Type B pancreatic cell (in vitro differentiated cells): ENCODE results near the gene BRCA2. TPM values are rescaled to one million over a fixed set of nuclear protein-coding genes. Genes with fewer than 3 reads are reported as not detected.

Experiments
- DNase-seq: peaks from one replicate; pipeline ENCODE4 v3.0.0; 2021; ENCODE audit warnings: mixed read lengths; ENCODE audit not compliant: unreplicated experiment; ENCODE audit errors: extremely low spot score
- H3K27ac Mint-ChIP-seq: 2 replicates; pipeline ENCODE4 v1.8.0; 2021; ENCODE audit warnings: mild to moderate bottlenecking, mixed read lengths
- H3K27me3 Mint-ChIP-seq: 2 replicates; pipeline ENCODE4 v1.8.0; 2021; ENCODE audit warnings: mixed read lengths
- H3K36me3 Mint-ChIP-seq: 2 replicates; pipeline ENCODE4 v1.8.0; 2021; ENCODE audit warnings: mixed read lengths
- H3K4me1 Mint-ChIP-seq: one replicate; pipeline ENCODE4 v1.8.0; 2021; ENCODE audit warnings: mixed read lengths; ENCODE audit not compliant: unreplicated experiment
- H3K4me3 Mint-ChIP-seq: 2 replicates; pipeline ENCODE4 v1.8.0; 2021; ENCODE audit warnings: mild to moderate bottlenecking, mixed read lengths
- H3K9me3 Mint-ChIP-seq: 2 replicates; pipeline ENCODE4 v1.8.0; 2021; ENCODE audit warnings: mixed read lengths
- CTCF ChIP-seq: fragments of 200-600 bp; sonication (generic); conservative IDR thresholded peaks from 2 replicates; pipeline ENCODE4 v1.5.0; 2021; ENCODE audit warnings: antibody characterized with exemption, mild to moderate bottlenecking
- total RNA-seq: library from RNA; stranded (reverse); gene quantifications from 2 replicates; pipeline ENCODE4 v1.2.1, GENCODE V29; 2021; ENCODE audit warnings: low replicate concordance

BRCA2 gene
- total RNA-seq, 1 donor from 2014 or later = 10.6 TPM

- Mint-ChIP-seq H3K9me3 (no peaks in the 10 kb centered on the region), H3K27ac (no peak overlapping the region), H3K27me3 (peaks cover 7% of the 10 kb centered on the region), H3K4me1 (no peaks in the 10 kb centered on the region), H3K4me3 (no peak overlapping the region), H3K36me3 (no peaks in the 10 kb centered on the region)
- DNase-seq = no peak
- TF ChIP-seq CTCF = no peak
Measured at GRCh38 chr13:32300406-32300805, 14.9 kb upstream of the BRCA2 start.

DNA sequence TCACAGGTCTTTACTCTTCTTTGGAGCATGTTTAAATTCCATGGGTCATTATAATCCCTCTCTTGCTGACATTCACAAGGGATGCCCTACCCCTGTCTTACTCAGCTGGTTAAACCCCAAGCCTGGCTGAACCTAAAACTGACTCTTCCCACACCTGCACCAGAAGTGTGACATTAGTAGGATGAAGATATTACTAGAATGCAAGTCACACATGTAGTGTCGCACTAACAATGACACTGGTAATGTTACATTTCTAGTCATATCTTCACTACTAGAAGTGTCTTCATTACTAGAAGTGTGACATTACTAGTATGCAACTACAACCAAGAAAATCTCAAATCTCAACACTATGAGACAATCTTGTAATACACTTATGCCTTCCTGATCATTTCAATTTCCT, 14.4 kb upstream of the BRCA2 start:
- no peak for TF ChIP-seq CTCF

GRCh38 chr13:32302461-32302860, 12.8 kb upstream of the BRCA2 start:
- no peak overlapping the region for H3K27ac Mint-ChIP-seq
- peaks cover 7% of the 10 kb centered on the region for H3K27me3 Mint-ChIP-seq
- DNase-seq = no peak
- H3K36me3 Mint-ChIP-seq = no peaks in the 10 kb centered on the region
- TF ChIP-seq CTCF = no peak
- H3K4me1 Mint-ChIP-seq = no peaks in the 10 kb centered on the region
- H3K9me3 Mint-ChIP-seq = no peaks in the 10 kb centered on the region
- H3K4me3 Mint-ChIP-seq = no peak overlapping the region

More for the DNA sequence above, 14.4 kb upstream of the BRCA2 start:
- Mint-ChIP-seq H3K27ac (no peak overlapping the region), H3K36me3 (no peaks in the 10 kb centered on the region), H3K4me3 (no peak overlapping the region), H3K9me3 (no peaks in the 10 kb centered on the region), H3K27me3 (peaks cover 7% of the 10 kb centered on the region), H3K4me1 (no peaks in the 10 kb centered on the region)
- no peak for DNase-seq

GRCh38 chr13:32305646-32306045, 9.7 kb upstream of the BRCA2 start:
- no peaks in the 10 kb centered on the region for H3K9me3 Mint-ChIP-seq
- no peak overlapping the region for H3K27ac Mint-ChIP-seq
- no peak for DNase-seq
- no peak overlapping the region for H3K4me3 Mint-ChIP-seq
- H3K4me1 Mint-ChIP-seq = peaks cover 5% of the 10 kb centered on the region
- no peaks in the 10 kb centered on the region for H3K27me3 Mint-ChIP-seq
- no peaks in the 10 kb centered on the region for H3K36me3 Mint-ChIP-seq
- no peak for TF ChIP-seq CTCF

DNA sequence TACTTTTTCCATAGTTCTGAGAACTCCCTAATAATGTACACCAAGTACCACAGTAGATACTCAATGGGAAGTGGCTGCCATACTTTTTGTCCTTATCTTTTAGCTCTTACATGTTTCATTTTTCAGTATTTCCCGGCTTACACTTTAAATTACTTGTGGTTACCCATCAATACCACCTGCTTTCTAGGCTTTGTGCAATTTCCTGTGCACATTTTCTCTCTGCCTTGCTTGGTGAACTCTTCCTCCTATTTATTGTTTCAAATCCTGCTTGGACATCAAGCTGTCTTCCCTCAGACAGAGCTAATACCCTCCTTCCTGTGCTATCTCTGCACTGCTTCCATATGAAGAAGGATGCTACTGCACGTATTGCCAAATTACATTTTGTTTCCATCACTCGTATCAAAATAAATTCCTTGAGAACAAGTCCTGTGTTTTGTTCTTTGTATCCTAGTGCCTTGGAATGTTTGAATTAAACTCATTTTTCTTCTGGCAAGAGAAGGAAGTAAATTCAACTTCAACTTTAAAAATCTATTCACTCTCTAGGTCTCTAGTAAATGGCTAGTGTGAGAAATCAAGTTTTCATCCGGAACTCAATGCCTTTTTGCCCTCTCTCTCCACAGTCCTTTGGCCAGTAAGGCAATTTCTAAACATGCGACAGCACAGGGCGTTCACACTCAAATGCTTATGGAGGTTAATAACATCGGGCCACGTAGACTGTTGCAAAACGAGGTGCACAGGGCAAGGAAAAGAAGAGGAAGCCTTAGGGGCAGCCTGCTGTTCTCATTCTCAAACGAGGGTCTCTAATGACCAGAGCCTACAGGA, 5.8 kb upstream of the BRCA2 start:
- no peak for DNase-seq
- H3K9me3 Mint-ChIP-seq = no peaks in the 10 kb centered on the region
- no peak overlapping the region for H3K4me3 Mint-ChIP-seq
- H3K36me3 Mint-ChIP-seq = no peaks in the 10 kb centered on the region
- peaks cover 5% of the 10 kb centered on the region for H3K4me1 Mint-ChIP-seq
- H3K27me3 Mint-ChIP-seq = no peaks in the 10 kb centered on the region
- TF ChIP-seq CTCF = no peak
- H3K27ac Mint-ChIP-seq = no peak overlapping the region
